ENCODE results near the gene FXYD7. TPM values are rescaled to one million over a fixed set of nuclear protein-coding genes. Genes with fewer than 3 reads are reported as not detected.

The FXYD7 gene
- total RNA-seq, 1 experiment from 2014 or later: 0.71 TPM

GRCh38 chr19:35136231-35136630 is 6.8 kb upstream of the FXYD7 start:
- no peak overlapping the region for H3K9ac ChIP-seq (ENCODE audit: low read length)
- peaks cover 4 to 6% of the 10 kb centered on the region in 2 experiments; a peak in 3 of 4 replicates for H3K4me1 ChIP-seq (ENCODE audit: control insufficient read depth in 1 of 2, insufficient read depth in 2 of 2, low read length in 2 of 2)
- no peak overlapping the region for H3K4me3 ChIP-seq (replicated peaks in 1 of 2; ENCODE audit: low read depth in 1 of 2, low read length in 2 of 2)
- H2AFZ ChIP-seq (ENCODE audit: low read depth, low read length, poor library complexity, severe bottlenecking): no peak overlapping the region
- RAD21 ChIA-PET (ENCODE audit: low non-redundant PET in 1 of 2, low total read pairs in 2 of 2, uncharacterized antibody in 2 of 2, unreplicated experiment in 2 of 2): interaction anchor here in 1 of 2 experiments (0.6 kb wide), 1 partner anchor 69 kb away, joined by 3 read pairs; no protein-coding TSS in a partner anchor
- H3K36me3 ChIP-seq (ENCODE audit: control insufficient read depth in 1 of 2, insufficient read depth in 2 of 2, low read length in 2 of 2): no peaks in the 10 kb centered on the region
- BruUV-seq (replicated peaks): no TSS peak
- intact Hi-C loops (cut with micrococcal nuclease): loop anchor here (10.0 kb wide), 1 partner anchor 161 kb away; no protein-coding TSS in a partner anchor
- no peaks in the 10 kb centered on the region for H4K20me1 ChIP-seq (ENCODE audit: insufficient read depth)
- CTCF ChIA-PET: interaction anchor here (0.7 to 4.1 kb wide), 8 partner anchors 9 to 92 kb away, joined by 3 to 28 read pairs (median 6); partner anchors contain the start of gene FXYD3
- POLR2A ChIA-PET: no interaction called here
- no peak overlapping the region for H3K27ac ChIP-seq (ENCODE audit: low read depth, low read length)
- DNase-seq (ENCODE audit: low read depth, low spot score): no peak
- no peak for ATAC-seq
- no peaks in the 10 kb centered on the region for H3K9me2 ChIP-seq (ENCODE audit: insufficient read depth)
- no peaks in the 10 kb centered on the region for H3K27me3 ChIP-seq (ENCODE audit: insufficient read depth, low read length)
- no peaks in the 10 kb centered on the region for H3K79me2 ChIP-seq (ENCODE audit: insufficient read depth, low read length)
- H3K9me3 ChIP-seq (ENCODE audit: control insufficient read depth in 1 of 2, insufficient read depth in 1 of 2, low read depth in 1 of 2, low read length in 2 of 2): no peaks in the 10 kb centered on the region
- no peak overlapping the region for H3K4me2 ChIP-seq (ENCODE audit: low read length)
- TF ChIP-seq CEBPB (IDR thresholded peaks at IDR 0.05; ENCODE audit: low read depth) (no peak), ATF3 (IDR thresholded peaks at IDR 0.05) (no peak), POLR2AphosphoS5 (IDR thresholded peaks at IDR 0.05; ENCODE audit: low read depth, low read length) (no peak), ZFX (IDR thresholded peaks at IDR 0.05) (no peak), FOSL1 (IDR thresholded peaks at IDR 0.05; ENCODE audit: low read depth) (no peak), MAX (IDR thresholded peaks at IDR 0.05) (no peak), SRF (IDR thresholded peaks at IDR 0.05; ENCODE audit: low read depth) (no peak), CTCF (IDR thresholded peaks at IDR 0.05 in 2 of 3, conservative IDR thresholded peaks at IDR 0.05 in 1 of 3; ENCODE audit: borderline replicate concordance in 1 of 3, insufficient read depth in 1 of 3, low read depth in 2 of 3, low read length in 2 of 3) (no peak), ELF1 (IDR thresholded peaks at IDR 0.05; ENCODE audit: borderline replicate concordance, low read depth) (no peak)

Data from HCT116 (cell line).